Fibroblast of peridontal ligament (primary cell): ENCODE measurements around the gene F7.

Experiments used
- DNase-seq: peaks from one replicate; pipeline ENCODE4 v3.0.0-alpha.2; 2010; ENCODE audit errors: extremely low read depth

The F7 gene

DNA sequence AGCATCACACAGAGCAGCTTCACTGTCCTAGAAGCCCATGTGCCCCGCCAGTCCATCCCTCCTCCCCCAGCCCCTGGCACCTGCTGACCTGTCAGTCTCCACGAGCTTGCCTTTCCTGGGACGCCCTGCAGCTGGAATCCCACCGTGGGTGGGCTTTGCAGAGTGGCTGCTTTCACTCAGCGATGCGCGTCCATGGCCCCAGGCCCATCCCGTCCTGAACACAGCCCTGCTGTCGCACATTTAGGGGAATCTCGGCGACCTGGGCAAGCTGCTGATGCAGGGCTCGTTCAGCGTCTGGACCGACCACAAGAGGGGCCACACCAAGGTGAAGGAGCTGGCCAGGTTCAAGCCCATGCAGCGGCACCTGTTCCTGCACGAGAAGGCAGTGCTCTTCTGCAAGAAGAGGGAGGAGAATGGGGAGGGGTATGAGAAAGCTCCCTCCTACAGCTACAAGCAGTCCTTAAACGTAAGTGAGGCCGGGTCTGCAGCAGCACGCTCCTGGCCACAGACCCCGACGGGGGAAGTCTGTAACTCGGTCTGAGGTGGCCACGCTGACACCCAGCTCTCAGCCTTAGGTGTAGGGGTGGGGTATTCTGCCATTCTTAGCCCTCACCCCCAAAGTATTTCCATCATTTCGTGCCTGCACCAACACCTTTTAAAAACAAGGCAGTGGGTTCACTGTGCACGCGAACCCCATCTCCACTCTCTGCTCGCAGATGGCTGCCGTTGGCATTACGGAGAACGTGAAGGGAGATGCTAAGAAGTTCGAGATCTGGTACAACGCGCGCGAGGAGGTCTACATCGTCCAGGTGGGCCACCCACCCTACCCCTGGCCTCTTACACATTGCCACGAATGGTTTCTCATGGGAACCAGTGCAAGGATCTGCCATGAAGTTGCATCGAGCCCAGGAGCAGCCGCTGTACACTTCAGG, 18.3 kb upstream of the F7 start:
- DNase-seq, result no peak

- DNase-seq, result no peak
Measured at GRCh38 chr13:113087923-113088690, 17.5 kb upstream of the F7 start.

DNA sequence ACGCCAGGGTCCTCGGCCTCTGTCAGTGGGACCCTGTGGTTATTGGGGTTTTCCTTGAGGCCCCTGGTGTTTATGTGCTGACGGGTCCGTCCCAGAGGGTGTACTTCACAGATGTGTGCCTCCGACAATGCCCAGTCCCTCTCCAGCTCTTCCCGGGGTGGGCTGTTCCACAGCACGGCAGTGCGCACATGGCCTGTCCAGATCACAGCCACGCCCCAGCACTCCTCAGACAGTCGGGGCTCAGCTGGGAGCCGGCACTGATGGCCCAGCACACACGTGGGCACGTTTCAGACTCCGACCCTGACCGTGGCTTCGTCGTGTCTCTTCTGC, 16.9 kb upstream of the F7 start:
- no peak for DNase-seq

DNA sequence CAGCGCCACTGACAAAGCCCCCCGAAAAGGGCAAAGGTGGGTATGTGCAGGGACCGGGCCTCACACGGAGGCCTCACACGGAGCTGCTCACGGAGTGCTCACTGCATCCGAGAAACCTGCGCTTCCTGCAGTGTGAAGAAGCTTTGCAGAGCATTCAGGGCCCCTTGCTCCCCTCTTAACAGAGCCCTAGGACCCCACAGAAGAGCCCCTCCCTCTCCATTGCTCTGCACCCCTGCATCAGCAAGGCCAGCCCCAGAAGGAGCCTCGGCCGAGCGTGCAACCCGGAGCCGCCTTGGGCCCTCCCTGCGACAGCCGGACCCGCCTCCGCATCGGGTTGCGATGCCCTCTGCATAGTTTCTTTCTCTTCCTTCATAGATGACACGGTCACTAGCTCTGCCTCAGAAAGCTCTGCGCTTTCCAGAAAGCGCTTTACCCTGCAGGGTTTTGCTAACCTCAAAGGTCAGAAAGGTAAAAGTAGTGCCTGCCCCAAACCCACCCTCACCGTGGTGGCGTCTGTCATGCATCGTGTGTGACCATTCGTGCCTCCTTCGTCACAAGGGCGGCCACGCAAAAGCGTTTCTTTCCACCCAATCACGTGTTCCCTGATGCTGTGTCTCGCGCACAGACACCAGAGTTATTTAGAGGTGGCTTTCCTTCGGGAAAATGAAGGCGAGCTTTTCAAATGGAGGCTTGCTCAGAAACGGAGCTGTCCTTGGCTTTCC, 15.7 kb upstream of the F7 start:
- DNase-seq, result no peak

DNA sequence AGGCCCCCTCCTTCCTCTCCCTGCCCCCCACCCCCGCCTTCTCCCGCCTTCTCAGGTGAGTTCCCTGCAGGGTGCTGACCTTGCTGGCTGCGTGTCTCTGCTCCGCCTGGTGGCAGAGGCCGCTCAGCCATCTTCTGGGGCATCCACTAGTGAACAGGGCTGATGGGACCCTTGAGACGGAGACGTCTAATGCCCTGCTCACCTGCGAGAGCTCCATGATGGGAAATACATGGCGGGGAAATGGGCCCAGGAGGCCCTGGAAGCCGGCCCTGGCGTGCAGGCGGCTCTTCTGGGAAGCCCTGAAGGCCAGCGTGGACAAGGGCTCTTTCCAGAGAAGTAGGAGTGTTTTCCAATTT, 15.2 kb upstream of the F7 start:
- DNase-seq, result no peak

DNA sequence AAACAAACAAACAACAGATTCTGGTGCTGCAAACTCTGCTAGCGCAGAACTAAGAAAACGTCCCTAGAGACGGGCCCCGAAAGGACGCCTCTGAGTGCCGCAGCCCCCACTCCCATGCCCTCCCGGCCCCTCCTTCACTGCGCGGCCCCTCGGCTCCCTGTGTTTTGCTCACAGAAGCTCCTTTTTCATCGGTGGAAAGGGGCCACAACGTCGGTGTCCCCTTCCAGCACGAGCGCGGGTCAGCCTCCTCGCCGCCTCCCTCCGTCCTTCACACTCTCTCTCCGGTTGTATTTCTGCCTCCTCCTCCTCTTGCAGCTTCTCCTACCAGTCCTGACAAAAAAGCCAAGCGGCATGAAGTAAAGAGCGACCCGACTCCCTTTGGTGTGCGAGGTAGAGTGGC, 14.8 kb upstream of the F7 start:
- DNase-seq, result no peak

- DNase-seq, result no peak
Measured at GRCh38 chr13:113091211-113091771, 14.3 kb upstream of the F7 start.

GRCh38 chr13:113091891-113092775, 13.5 kb upstream of the F7 start:
- DNase-seq, result no peak

DNA sequence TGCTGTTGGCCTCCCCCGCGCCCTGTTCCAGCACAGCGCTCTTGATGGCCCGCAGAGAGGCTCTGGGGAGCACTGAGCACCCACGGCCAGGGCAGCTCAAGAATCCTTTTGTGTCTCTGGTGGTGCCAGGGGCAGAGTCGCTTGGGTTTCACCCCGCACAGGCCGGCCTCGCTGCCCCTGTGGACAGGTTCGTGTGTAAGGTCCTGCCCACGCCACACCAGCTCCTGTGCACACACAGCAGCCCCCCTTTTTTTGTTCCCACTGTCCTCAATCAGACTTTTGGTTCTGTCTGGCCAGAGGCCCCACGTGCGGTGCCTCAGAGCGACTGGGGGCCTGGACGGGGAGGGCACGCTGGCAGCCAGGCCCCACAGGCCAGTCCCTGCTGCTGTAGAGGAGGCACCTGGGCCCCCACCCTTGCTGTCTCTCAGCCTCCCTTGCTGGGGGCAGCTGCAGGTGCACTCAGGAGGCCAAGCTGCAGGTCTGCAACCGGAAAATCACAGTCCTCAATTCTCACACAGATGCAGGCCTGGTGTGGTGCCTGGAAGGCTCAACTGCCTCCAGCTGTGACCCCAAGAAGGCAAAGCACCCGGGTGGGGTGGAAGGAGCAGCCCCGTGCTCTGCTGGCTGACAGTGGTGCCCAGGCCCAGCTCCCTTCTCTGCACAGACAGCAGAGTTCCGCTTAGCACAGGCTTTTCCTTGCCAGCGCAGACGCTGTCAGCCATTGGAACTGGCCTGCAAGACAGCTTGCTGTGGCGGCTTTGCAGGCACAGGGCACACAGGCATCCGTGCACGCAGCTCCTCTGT, 12.6 kb upstream of the F7 start:
- DNase-seq, result no peak

GRCh38 chr13:113093580-113094409, 11.8 kb upstream of the F7 start:
- DNase-seq, result no peak

- DNase-seq, result no peak
Measured at GRCh38 chr13:113094410-113094800, 11.2 kb upstream of the F7 start.

DNA sequence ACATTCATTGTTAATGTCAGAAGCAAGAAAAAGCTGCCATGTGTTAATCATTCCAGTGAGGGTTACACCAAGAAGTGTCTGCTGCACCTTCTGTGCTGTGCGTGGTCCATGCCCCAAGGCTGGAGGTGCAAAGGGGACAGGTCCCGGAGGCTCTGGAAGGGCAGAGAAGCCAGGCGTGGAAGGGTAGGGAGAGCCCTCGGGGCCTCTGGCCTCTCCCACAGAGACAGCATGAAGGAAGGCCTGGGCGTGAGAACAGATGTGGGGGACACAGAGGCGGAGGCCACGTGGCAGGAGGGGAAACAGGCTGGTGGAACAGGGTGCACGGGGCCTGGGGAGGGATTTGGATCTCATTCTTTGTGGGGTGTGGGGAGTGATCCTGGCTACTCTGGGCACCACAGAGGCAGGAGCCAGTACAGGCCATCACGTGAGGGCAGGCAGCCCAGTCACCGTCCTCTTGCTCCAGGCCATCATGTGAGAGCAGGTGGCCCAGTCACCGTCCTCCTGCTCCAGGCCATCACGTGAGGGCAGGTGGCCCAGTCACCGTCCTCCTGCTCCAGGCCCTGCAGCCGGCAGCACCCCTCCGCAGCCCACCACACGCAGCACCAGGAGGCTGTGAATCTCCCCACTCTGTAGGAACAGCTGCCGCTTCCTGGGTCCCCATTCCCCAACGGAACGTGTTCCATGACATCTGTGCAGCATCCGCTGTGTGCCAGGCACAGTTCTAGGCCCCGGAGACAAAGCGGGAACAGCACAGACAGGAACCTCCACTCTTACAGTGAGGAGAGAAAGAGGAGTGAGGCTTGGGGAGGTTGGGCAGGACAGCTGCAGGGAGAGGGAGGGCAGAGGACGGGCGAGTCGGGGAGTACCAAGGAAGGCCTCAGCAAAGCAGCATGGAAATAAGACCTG, 10.2 kb upstream of the F7 start:
- DNase-seq, result no peak

DNA sequence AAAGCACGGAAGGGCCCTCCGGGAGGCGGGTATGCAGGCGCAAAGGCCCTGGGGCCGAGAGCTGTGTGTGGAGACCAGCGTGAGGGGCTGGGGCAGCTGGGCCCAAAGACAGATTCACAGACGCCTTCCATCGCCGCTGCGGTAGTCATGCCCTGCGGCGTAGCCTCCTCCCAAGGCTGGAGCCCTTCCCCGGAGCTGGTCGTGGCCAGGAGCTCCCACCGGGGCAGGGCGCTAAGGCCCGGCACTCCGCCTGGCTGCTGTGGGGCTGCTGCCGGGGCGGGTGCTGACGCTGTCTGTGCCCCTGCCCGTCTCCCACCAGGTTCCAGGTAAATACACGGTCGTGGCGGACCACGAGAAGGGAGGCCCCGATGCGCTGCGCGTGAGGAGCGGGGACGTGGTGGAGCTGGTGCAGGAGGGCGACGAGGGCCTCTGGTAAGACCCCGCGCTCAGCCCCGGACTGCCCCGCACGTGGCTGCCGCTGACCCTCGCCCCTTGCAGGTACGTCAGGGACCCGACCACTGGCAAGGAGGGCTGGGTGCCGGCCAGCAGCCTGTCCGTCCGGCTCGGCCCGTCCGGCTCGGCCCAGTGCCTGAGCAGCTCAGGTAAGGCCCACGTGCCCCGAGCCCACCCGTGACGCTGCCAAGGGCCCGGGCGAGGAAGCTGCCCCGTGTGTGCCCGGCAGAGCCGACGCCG, 9.4 kb upstream of the F7 start:
- no peak for DNase-seq

DNA sequence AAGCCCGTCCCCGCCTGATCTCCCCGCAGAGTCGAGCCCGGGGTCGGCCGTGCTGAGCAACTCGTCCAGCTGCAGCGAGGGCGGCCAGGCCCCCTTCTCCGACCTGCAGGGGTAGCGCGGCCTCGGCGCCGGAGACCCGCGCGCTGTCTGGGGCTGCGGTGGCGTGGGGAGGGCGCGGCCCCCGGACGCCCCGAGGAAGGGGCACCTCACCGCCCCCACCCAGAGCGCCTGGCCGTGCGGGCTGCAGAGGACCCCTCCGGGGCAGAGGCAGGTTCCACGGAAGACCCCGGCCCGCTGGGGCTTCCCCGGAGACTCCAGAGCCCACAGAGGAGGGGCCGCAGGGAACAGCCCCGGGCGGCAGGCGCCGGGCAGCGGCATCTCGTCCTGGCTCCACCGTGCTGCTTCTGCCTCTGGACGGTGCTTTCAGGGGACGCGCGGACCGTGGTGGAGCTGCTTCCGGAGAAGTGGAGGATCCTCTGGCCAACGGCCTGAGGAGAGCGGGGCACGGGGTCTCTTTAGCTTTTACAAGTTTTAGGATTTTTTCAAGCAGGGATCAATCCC, 8.8 kb upstream of the F7 start:
- no peak for DNase-seq

- DNase-seq, result no peak
Measured at GRCh38 chr13:113097651-113098050, 7.9 kb upstream of the F7 start.

DNA sequence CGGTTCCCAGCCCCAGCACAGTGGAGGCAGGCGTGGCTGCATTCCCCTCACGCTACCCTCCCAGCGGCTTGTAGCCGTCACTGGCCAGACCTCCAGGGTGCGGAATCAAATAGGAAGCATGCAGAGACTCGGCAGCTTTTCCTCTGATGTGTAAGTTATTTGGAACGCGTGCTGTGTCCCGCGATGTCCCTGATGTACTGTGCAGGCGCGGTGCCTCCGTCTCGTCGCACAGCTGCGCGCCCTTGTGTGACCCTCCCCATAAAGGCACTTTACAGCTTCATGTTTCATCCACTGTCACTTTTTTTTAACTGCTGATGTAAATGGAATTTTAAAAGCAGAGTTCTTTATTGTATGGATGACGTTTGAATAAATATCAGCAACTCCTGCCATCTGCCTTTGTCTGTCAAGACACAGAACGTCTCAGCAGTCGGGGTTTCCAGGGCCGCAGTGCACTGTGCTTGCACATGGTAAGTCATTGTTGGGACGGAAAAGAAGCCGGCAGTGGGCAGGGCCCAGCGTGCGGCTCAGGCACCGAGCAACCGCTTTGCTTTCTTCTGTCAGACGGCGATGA, 7.3 kb upstream of the F7 start:
- DNase-seq, result no peak

DNA sequence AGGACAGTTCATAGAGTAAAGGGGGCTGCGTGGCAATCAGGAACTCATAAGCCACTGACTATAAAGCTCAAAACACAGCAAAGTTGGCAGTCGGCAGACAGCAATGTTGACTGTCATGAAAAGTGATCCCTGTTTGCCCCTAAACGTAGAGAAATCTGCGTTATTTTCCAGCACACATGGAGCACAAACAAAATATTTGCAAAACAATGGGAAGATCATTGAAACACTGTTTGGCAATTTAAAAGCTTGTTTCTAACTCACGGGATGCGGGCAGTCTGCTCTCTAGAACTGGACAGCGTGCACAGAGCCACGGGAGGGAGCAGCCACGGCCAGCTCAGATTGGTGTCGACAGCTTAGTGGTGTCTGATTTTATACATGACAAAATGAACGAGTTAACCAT, 6.4 kb upstream of the F7 start:
- DNase-seq, result no peak
